Common myeloid progenitor, CD34-positive (primary cell): ENCODE measurements around the gene TRABD2B.

ENCODE experiments used
- CTCF ChIA-PET: fragments of 350-600 bp; sonication (Branson Sonifier 250); formaldehyde crosslinking; loops from one replicate; lab custom pipeline; 2021; ENCODE audit warnings: antibody characterized with exemption; lab: Charles Lee
- POLR2A ChIA-PET: fragments of 350-600 bp; sonication (Branson Sonifier 250); formaldehyde crosslinking; loops from one replicate; lab custom pipeline; 2021; ENCODE audit warnings: antibody characterized with exemption; lab: Charles Lee
- DNase-seq, 3 donors: peaks; one replicate each; pipeline versions ENCODE4 v3.0.0 to v3.0.0-alpha.2; 2013
- H3K27ac ChIP-seq, 2 experiments: 1 replicate in 1 of 2; 2 replicates in 1 of 2; pipeline ENCODE4 v1.7.0; 2013; ENCODE audit warnings: inconsistent platforms in 2 of 2, low read length in 2 of 2, mild to moderate bottlenecking in 2 of 2, low read depth in 1 of 2, moderate library complexity in 1 of 2; ENCODE audit not compliant: severe bottlenecking in 2 of 2, insufficient read depth in 1 of 2, poor library complexity in 1 of 2
- H3K27me3 ChIP-seq, 5 experiments: replicated peaks in 2 of 5; 1 replicate in 3 of 5; 2 replicates in 2 of 5; pipeline versions ENCODE4 v1.6.1 to v1.7.0; 2013; ENCODE audit warnings: low read length in 4 of 5, mild to moderate bottlenecking in 2 of 5, moderate library complexity in 2 of 5, inconsistent platforms in 1 of 5; ENCODE audit not compliant: insufficient read depth in 5 of 5, control insufficient read depth in 4 of 5
- H3K36me3 ChIP-seq, 4 experiments: 1 replicate in 2 of 4; 2 replicates in 2 of 4; pipeline versions ENCODE4 v1.6.1 to v1.7.0; 2013; ENCODE audit warnings: low read length in 3 of 4, control low read depth in 1 of 4, mild to moderate bottlenecking in 1 of 4; ENCODE audit not compliant: control insufficient read depth in 4 of 4, insufficient read depth in 4 of 4
- H3K4me1 ChIP-seq, 4 experiments: 1 replicate in 3 of 4; 2 replicates in 1 of 4; pipeline versions ENCODE4 v1.6.1 to v1.7.1; 2013; ENCODE audit warnings: low read length in 3 of 4, mild to moderate bottlenecking in 3 of 4, control low read depth in 1 of 4, inconsistent platforms in 1 of 4, moderate library complexity in 1 of 4; ENCODE audit not compliant: control insufficient read depth in 4 of 4, insufficient read depth in 4 of 4; ENCODE audit errors: control extremely low read depth in 1 of 4
- H3K4me3 ChIP-seq, 7 experiments: 1 replicate in 4 of 7; 2 replicates in 3 of 7; pipeline versions ENCODE4 v1.5.1 to v1.7.0; 2013; ENCODE audit warnings: mild to moderate bottlenecking in 7 of 7, low read length in 6 of 7, moderate library complexity in 6 of 7, inconsistent platforms in 2 of 7, low read depth in 2 of 7, control low read depth in 1 of 7; ENCODE audit not compliant: insufficient read depth in 4 of 7, control insufficient read depth in 1 of 7; ENCODE audit errors: extremely low read depth in 1 of 7
- H3K9me3 ChIP-seq, 5 experiments: 1 replicate in 4 of 5; 2 replicates in 1 of 5; pipeline versions ENCODE4 v1.6.1 to v1.7.1; 2013; ENCODE audit warnings: low read length in 4 of 5, mild to moderate bottlenecking in 2 of 5, inconsistent platforms in 1 of 5, low read depth in 1 of 5, moderate library complexity in 1 of 5; ENCODE audit not compliant: control insufficient read depth in 4 of 5, insufficient read depth in 2 of 5; ENCODE audit errors: control extremely low read depth in 1 of 5
- WGBS: methylation state at CpG from one replicate; pipeline ENCODE4 v1.1.5; 2013; ENCODE audit not compliant: insufficient coverage; 5-methylcytosine and 5-hydroxymethylcytosine counted together

The TRABD2B gene

DNA sequence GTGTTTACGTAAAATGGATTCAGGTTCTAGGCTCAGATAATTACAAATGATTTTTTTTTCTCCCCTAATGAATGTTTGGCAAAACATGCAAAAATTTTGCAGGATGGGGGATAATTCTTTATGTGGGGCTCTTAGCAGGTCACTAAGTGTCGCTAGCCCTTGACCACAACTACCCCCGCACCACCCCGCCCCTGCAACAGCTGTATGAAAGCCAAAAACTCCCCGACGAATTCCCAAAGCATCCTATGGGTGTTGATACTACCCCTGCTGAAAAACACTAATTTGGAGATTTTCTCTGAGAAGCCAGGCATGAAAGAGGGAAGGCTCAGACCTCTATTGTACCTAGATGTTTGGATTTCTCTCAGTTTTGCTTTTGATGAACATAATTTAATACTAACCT, 243.0 kb downstream of the TRABD2B start:
- H3K9me3 ChIP-seq: no peaks in the 10 kb centered on the region
- 100% methylated on average over 3 of the region's 6 CpGs for WGBS
- no peak overlapping the region for H3K4me3 ChIP-seq
- H3K4me1 ChIP-seq: no peaks in the 10 kb centered on the region
- no peaks in the 10 kb centered on the region for H3K36me3 ChIP-seq
- peaks cover 0 to 4% (median 0%) of the 10 kb centered on the region in 5 experiments for H3K27me3 ChIP-seq
- ChIA-PET CTCF (interaction anchor here (1.3 to 4.4 kb wide), 5 partner anchors 10 to 234 kb away, joined by 3 to 18 read pairs (median 4); no protein-coding TSS in a partner anchor), POLR2A (no interaction called here)
- H3K27ac ChIP-seq: no peak overlapping the region
- no peak for DNase-seq

GRCh38 chr1:47753808-47754207, 243.4 kb downstream of the TRABD2B start:
- ChIA-PET POLR2A (no interaction called here), CTCF (interaction anchor here (1.2 to 4.4 kb wide), 5 partner anchors 10 to 363 kb away, joined by 3 to 18 read pairs (median 4); no protein-coding TSS in a partner anchor)
- WGBS: no CpG with 5 or more reads among the region's 1 CpG
- H3K4me1 ChIP-seq: no peaks in the 10 kb centered on the region
- no peak overlapping the region for H3K27ac ChIP-seq
- DNase-seq: no peak
- H3K27me3 ChIP-seq: peaks cover 0 to 4% (median 0%) of the 10 kb centered on the region in 5 experiments
- no peaks in the 10 kb centered on the region for H3K36me3 ChIP-seq
- H3K4me3 ChIP-seq: no peak overlapping the region
- H3K9me3 ChIP-seq: no peaks in the 10 kb centered on the region

GRCh38 chr1:47752559-47752958, 244.6 kb downstream of the TRABD2B start:
- Histone ChIP-seq H3K27ac (no peak overlapping the region), H3K36me3 (no peaks in the 10 kb centered on the region), H3K4me3 (no peak overlapping the region), H3K9me3 (no peaks in the 10 kb centered on the region), H3K4me1 (no peaks in the 10 kb centered on the region), H3K27me3 (peaks cover 0 to 4% (median 0%) of the 10 kb centered on the region in 5 experiments)
- no peak for DNase-seq
- POLR2A ChIA-PET: no interaction called here
- 99% methylated on average over 12 of the region's 12 CpGs for WGBS
- CTCF ChIA-PET: interaction anchor here (1.2 to 4.4 kb wide), 5 partner anchors 8 to 362 kb away, joined by 3 to 18 read pairs (median 4); no protein-coding TSS in a partner anchor

DNA sequence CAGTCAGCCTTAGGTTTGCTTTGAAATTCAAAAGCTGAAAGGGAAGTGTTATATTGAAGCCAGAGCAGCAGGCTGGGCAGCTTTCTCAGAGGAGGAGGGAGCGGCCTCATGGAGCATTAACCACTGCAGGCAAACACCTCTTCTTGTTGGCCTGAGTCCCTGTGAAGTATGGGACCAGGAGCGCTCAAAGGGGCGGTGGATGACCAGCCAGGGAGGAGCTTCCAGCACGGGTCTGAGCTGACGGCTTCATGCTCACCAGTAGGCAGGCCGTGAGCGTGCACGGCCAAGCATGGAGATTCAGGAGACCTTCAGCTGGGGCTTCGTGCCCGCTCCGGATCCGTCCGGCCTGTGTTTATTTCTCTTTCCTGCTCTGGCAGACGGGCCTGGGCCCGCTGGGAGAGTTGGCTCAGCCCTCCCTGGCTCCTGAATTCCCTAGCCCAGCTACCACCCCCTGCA, 245.2 kb downstream of the TRABD2B start:
- POLR2A ChIA-PET: no interaction called here
- H3K27ac ChIP-seq: no peak overlapping the region
- no peaks in the 10 kb centered on the region for H3K4me1 ChIP-seq

GRCh38 chr1:47751193-47751592, 246.0 kb downstream of the TRABD2B start:
- WGBS: 95% methylated on average over 4 of the region's 4 CpGs
- no peaks in the 10 kb centered on the region for H3K4me1 ChIP-seq
- H3K27ac ChIP-seq: no peak overlapping the region
- DNase-seq: no peak
- H3K4me3 ChIP-seq: no peak overlapping the region
- no peaks in the 10 kb centered on the region for H3K9me3 ChIP-seq
- ChIA-PET CTCF (interaction anchor here (1.8 kb wide), 1 partner anchor 319 kb away, joined by 5 read pairs; no protein-coding TSS in a partner anchor), POLR2A (no interaction called here)
- H3K36me3 ChIP-seq: no peaks in the 10 kb centered on the region
- H3K27me3 ChIP-seq: peaks cover 0 to 4% (median 0%) of the 10 kb centered on the region in 5 experiments

More for the DNA sequence above, 245.2 kb downstream of the TRABD2B start:
- CTCF ChIA-PET: interaction anchor here (1.8 to 4.4 kb wide), 3 partner anchors 8 to 320 kb away, joined by 4 to 18 read pairs (median 5); no protein-coding TSS in a partner anchor
- H3K36me3 ChIP-seq: no peaks in the 10 kb centered on the region
- no peak overlapping the region for H3K4me3 ChIP-seq
- WGBS: 97% methylated on average over 15 of the region's 15 CpGs
- peaks cover 0 to 2% (median 0%) of the 10 kb centered on the region in 5 experiments for H3K27me3 ChIP-seq
- no peaks in the 10 kb centered on the region for H3K9me3 ChIP-seq
- no peak for DNase-seq

DNA sequence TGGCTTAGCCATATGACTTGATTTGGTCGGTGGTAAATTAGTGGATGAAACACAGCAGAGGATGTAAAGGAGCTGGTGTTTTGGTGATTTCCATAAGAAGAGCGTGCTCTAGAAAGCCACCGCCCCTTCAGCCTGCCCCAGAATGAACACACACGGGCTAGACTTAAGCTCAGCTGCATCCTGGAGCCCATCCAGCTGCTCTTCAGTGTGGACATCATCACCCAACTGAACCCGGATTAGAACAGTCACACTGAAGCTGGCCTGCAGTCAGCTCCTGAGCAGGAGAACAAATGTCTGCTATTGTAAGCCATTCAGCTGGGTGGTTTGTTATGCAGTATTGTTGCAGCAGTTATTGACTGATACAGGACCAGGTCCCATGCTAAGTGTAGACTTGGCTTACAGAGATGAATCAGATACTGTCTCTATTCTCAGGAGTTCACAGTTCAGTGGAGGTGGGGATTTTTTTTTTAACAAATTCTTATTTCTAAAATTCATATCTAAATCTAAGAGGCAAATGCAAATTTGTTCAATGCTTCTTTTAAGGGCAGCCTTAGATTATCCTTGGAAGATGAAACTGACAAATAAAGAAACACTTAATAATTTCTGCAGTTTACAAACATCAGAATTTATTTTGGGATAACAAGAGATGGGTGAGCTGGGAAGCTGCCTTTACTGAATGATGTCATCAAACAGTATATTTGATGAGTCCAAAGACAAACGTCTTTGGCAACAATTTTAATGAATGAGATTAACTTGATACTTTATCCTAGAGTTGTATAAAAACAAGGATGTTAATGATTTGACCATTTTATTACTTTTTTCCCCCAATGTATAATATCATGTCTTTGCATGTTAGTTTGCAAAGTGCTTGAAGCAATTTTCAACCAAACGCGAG, 251.2 kb downstream of the TRABD2B start:
- Histone ChIP-seq H3K27me3 (peaks cover 0 to 6% (median 0%) of the 10 kb centered on the region in 5 experiments), H3K9me3 (peaks cover 0 to 4% (median 0%) of the 10 kb centered on the region in 5 experiments), H3K4me1 (no peaks in the 10 kb centered on the region), H3K36me3 (no peaks in the 10 kb centered on the region), H3K27ac (no peak overlapping the region), H3K4me3 (no peak overlapping the region)
- 94% methylated on average over 5 of the region's 8 CpGs for WGBS
- ChIA-PET POLR2A (no interaction called here), CTCF (interaction anchor here (1.1 to 1.3 kb wide), 2 partner anchors 8 to 20 kb away, joined by 3 to 4 read pairs; no protein-coding TSS in a partner anchor)
- no peak for DNase-seq
